HepG2 (cell line): ENCODE results near the gene CUL5. TPM values are rescaled to one million over a fixed set of nuclear protein-coding genes. Genes with fewer than 3 reads are reported as not detected.

Source experiments
- ATF7 ChIP-seq, 2 experiments: fragments of 450-650 bp in 1 of 2; sonication (generic) in 1 of 2; formaldehyde crosslinking in 1 of 2; IDR thresholded peaks; 2 replicates each; pipeline versions ENCODE4 v1.4.0 to v1.6.1; 2016 to 2020; ENCODE audit warnings: antibody characterized with exemption in 1 of 2, mild to moderate bottlenecking in 1 of 2, missing genetic modification reagents in 1 of 2
- ATF7-NPFF ChIP-seq: sonication (generic); formaldehyde crosslinking; IDR thresholded peaks from 2 replicates; pipeline ENCODE4 v1.8.1; 2023; ENCODE audit warnings: mild to moderate bottlenecking, low read depth, missing genetic modification reagents, moderate library complexity
- CENPX ChIP-seq: sonication (generic); formaldehyde crosslinking; IDR thresholded peaks from 2 replicates; pipeline ENCODE4 v1.9.0; 2021; ENCODE audit warnings: mild to moderate bottlenecking, missing genetic modification reagents, moderate library complexity
- CSRNP1 ChIP-seq: sonication (generic); formaldehyde crosslinking; IDR thresholded peaks from 2 replicates; pipeline ENCODE4 v1.8.1; 2023; ENCODE audit warnings: mild to moderate bottlenecking, missing genetic modification reagents
- FUBP1 ChIP-seq: sonication (generic); formaldehyde crosslinking; IDR thresholded peaks from 2 replicates; pipeline ENCODE4 v1.5.1; 2020; ENCODE audit warnings: missing genetic modification reagents, mild to moderate bottlenecking, borderline replicate concordance
- POGK ChIP-seq: sonication (generic); formaldehyde crosslinking; conservative IDR thresholded peaks from 2 replicates; pipeline ENCODE4 v1.8.0; 2022; ENCODE audit warnings: mild to moderate bottlenecking, moderate library complexity, missing genetic modification reagents
- XRCC5 ChIP-seq: fragments of 200-400 bp; formaldehyde crosslinking; optimal IDR thresholded peaks from 2 replicates; pipeline ENCODE3; 2017; ENCODE audit warnings: mild to moderate bottlenecking, low read length
- ZNF136 ChIP-seq: sonication (generic); formaldehyde crosslinking; IDR thresholded peaks from 2 replicates; pipeline ENCODE4 v1.8.1; 2022; ENCODE audit warnings: low read depth, mild to moderate bottlenecking, moderate library complexity, missing genetic modification reagents
- polyA plus RNA-seq, 8 experiments: library from polyadenylated mRNA; depleted of rRNA in 3 of 8; stranded (reverse) in 7 of 8; unstranded in 1 of 8; fragments of >200 nt; fragmentation: Illumina TruSeq in 4 of 8; extraction: Trizol in 4 of 8; gene quantifications; 2 replicates each; pipeline versions ENCODE4 v1.2.1 to v1.2.3, GENCODE V29; 2011 to 2016; ENCODE audit warnings: low read depth in 4 of 8, missing spikeins in 1 of 8, mixed read lengths in 1 of 8; ENCODE audit not compliant: insufficient read depth in 1 of 8
- total RNA-seq, 5 experiments: library from RNA; depleted of rRNA; stranded (reverse); fragments of >200 nt; fragmentation: Illumina TruSeq; extraction: Trizol; gene quantifications; 2 replicates each; pipeline ENCODE4 v1.2.3, GENCODE V29; 2016; ENCODE audit warnings: low read depth in 1 of 5

CUL5 gene
- total and polyA plus RNA-seq, 2 of the 13 experiments (the other 11 are each of a cell fraction or from before 2014, with no cell fraction given) = 7.0 to 24.7 TPM

GRCh38 chr11:108097179-108097578 is 88.5 kb downstream of the CUL5 start (continued):
- TF ChIP-seq CENPX (CRISPR knock-in tag) (no peak), ATF7-NPFF (CRISPR knock-in tag) (no peak), CSRNP1 (CRISPR knock-in tag) (no peak), FUBP1 (CRISPR knock-in tag) (no peak), XRCC5 (no peak), POGK (CRISPR knock-in tag) (no peak), ATF7 (IDR thresholded peaks at IDR 0.05) (no peak), ATF7 (CRISPR knock-in tag; IDR thresholded peaks at IDR 0.05) (no peak), ZNF136 (CRISPR knock-in tag) (no peak)
